IPS-18a (cell line): Measurements from ENCODE around the gene ZNF154.

ENCODE experiments used
- H3K27ac ChIP-seq: one replicate; pipeline ENCODE4 v1.5.1; 2013; ENCODE audit warnings: low read length
- H3K27me3 ChIP-seq: one replicate; pipeline ENCODE4 v1.6.1; 2013; ENCODE audit warnings: mild to moderate bottlenecking, low read length; ENCODE audit not compliant: control insufficient read depth, insufficient read depth
- H3K36me3 ChIP-seq: one replicate; pipeline ENCODE4 v1.6.1; 2013; ENCODE audit warnings: low read depth, low read length; ENCODE audit not compliant: control insufficient read depth
- H3K4me1 ChIP-seq: one replicate; pipeline ENCODE4 v1.6.1; 2013; ENCODE audit warnings: low read depth, low read length; ENCODE audit not compliant: control insufficient read depth
- H3K4me3 ChIP-seq: one replicate; pipeline ENCODE4 v1.5.1; 2013; ENCODE audit warnings: low read length
- H3K9ac ChIP-seq: one replicate; pipeline ENCODE4 v1.6.1; 2013; ENCODE audit warnings: mild to moderate bottlenecking, low read length, moderate library complexity
- H3K9me3 ChIP-seq: one replicate; pipeline ENCODE4 v1.6.1; 2013; ENCODE audit warnings: low read depth, low read length; ENCODE audit not compliant: control insufficient read depth

The ZNF154 gene

GRCh38 chr19:57719424-57719823 is 10.4 kb upstream of the ZNF154 start:
- Histone ChIP-seq H3K4me1 (peaks cover 13% of the 10 kb centered on the region), H3K9ac (no peak overlapping the region), H3K27me3 (no peaks in the 10 kb centered on the region), H3K27ac (no peak overlapping the region), H3K9me3 (no peaks in the 10 kb centered on the region), H3K36me3 (peaks cover 14% of the 10 kb centered on the region), H3K4me3 (no peak overlapping the region)

GRCh38 chr19:57712222-57712621 is 3.2 kb upstream of the ZNF154 start:
- H3K36me3 ChIP-seq = no peaks in the 10 kb centered on the region
- no peak overlapping the region for H3K27ac ChIP-seq
- H3K4me3 ChIP-seq = no peak overlapping the region
- no peaks in the 10 kb centered on the region for H3K9me3 ChIP-seq
- H3K9ac ChIP-seq = no peak overlapping the region
- H3K27me3 ChIP-seq = no peaks in the 10 kb centered on the region
- peaks cover 6% of the 10 kb centered on the region for H3K4me1 ChIP-seq

GRCh38 chr19:57709616-57710015 is 612 bp upstream of the ZNF154 start:
- H3K27ac ChIP-seq = no peak overlapping the region
- H3K9ac ChIP-seq = no peak overlapping the region
- peaks cover 3% of the 10 kb centered on the region for H3K36me3 ChIP-seq
- peak overlapping the region; percentile 94 for H3K4me3 ChIP-seq
- no peaks in the 10 kb centered on the region for H3K27me3 ChIP-seq
- peaks cover 7% of the 10 kb centered on the region for H3K4me1 ChIP-seq
- H3K9me3 ChIP-seq = no peaks in the 10 kb centered on the region

GRCh38 chr19:57706346-57706745 is 2.7 kb downstream of the ZNF154 start:
- no peak overlapping the region for H3K4me3 ChIP-seq
- H3K27ac ChIP-seq = no peak overlapping the region
- peaks cover 7% of the 10 kb centered on the region for H3K4me1 ChIP-seq
- H3K9ac ChIP-seq = no peak overlapping the region
- no peaks in the 10 kb centered on the region for H3K9me3 ChIP-seq
- H3K36me3 ChIP-seq = peaks cover 26% of the 10 kb centered on the region
- H3K27me3 ChIP-seq = no peaks in the 10 kb centered on the region

- H3K4me3 ChIP-seq = no peak overlapping the region
- no peaks in the 10 kb centered on the region for H3K9me3 ChIP-seq
- no peak overlapping the region for H3K27ac ChIP-seq
- H3K27me3 ChIP-seq = no peaks in the 10 kb centered on the region
- no peak overlapping the region for H3K9ac ChIP-seq
- no peaks in the 10 kb centered on the region for H3K4me1 ChIP-seq
- peaks cover 52% of the 10 kb centered on the region for H3K36me3 ChIP-seq
These were observed 7.4 kb downstream of the ZNF154 start for GRCh38 chr19:57701625-57702024.

- Histone ChIP-seq H3K27me3 (no peaks in the 10 kb centered on the region), H3K4me3 (no peak overlapping the region), H3K27ac (no peak overlapping the region), H3K9me3 (peaks cover 36% of the 10 kb centered on the region), H3K9ac (no peak overlapping the region), H3K4me1 (no peaks in the 10 kb centered on the region), H3K36me3 (peaks cover 43% of the 10 kb centered on the region)
These were observed 19.3 kb downstream of the ZNF154 start for GRCh38 chr19:57689750-57690149.

- Histone ChIP-seq H3K9ac (no peak overlapping the region), H3K36me3 (peaks cover 49% of the 10 kb centered on the region), H3K4me3 (no peak overlapping the region), H3K27me3 (no peaks in the 10 kb centered on the region), H3K9me3 (peaks cover 36% of the 10 kb centered on the region), H3K27ac (no peak overlapping the region), H3K4me1 (no peaks in the 10 kb centered on the region)
These were observed 20.8 kb downstream of the ZNF154 start for GRCh38 chr19:57688011-57688763.

GRCh38 chr19:57687363-57688010 is 21.5 kb downstream of the ZNF154 start:
- Histone ChIP-seq H3K4me3 (no peak overlapping the region), H3K9ac (no peak overlapping the region), H3K27me3 (no peaks in the 10 kb centered on the region), H3K4me1 (no peaks in the 10 kb centered on the region), H3K9me3 (peaks cover 36% of the 10 kb centered on the region), H3K36me3 (peaks cover 49% of the 10 kb centered on the region), H3K27ac (no peak overlapping the region)

- Histone ChIP-seq H3K9ac (no peak overlapping the region), H3K36me3 (peaks cover 49% of the 10 kb centered on the region), H3K4me1 (no peaks in the 10 kb centered on the region), H3K27me3 (no peaks in the 10 kb centered on the region), H3K27ac (no peak overlapping the region), H3K9me3 (peaks cover 36% of the 10 kb centered on the region), H3K4me3 (no peak overlapping the region)
These were observed 22.3 kb downstream of the ZNF154 start for GRCh38 chr19:57686727-57687126.

GRCh38 chr19:57682226-57682766 is 26.7 kb downstream of the ZNF154 start:
- peak overlapping the region; percentile 74 for H3K27ac ChIP-seq
- peaks cover 31% of the 10 kb centered on the region for H3K36me3 ChIP-seq
- H3K4me1 ChIP-seq = no peaks in the 10 kb centered on the region
- peaks cover 22% of the 10 kb centered on the region for H3K27me3 ChIP-seq
- H3K9ac ChIP-seq = peak overlapping the region; percentile 87
- H3K4me3 ChIP-seq = peak overlapping the region; percentile 94
- peaks cover 20% of the 10 kb centered on the region for H3K9me3 ChIP-seq

GRCh38 chr19:57675881-57676280 is 33.1 kb downstream of the ZNF154 start:
- no peaks in the 10 kb centered on the region for H3K36me3 ChIP-seq
- H3K27me3 ChIP-seq = peaks cover 38% of the 10 kb centered on the region
- no peak overlapping the region for H3K4me3 ChIP-seq
- H3K4me1 ChIP-seq = no peaks in the 10 kb centered on the region
- H3K27ac ChIP-seq = no peak overlapping the region
- no peak overlapping the region for H3K9ac ChIP-seq
- H3K9me3 ChIP-seq = no peaks in the 10 kb centered on the region
